ENCODE measurements around the gene PLGRKT. TPM values are rescaled to one million over a fixed set of nuclear protein-coding genes. Genes with fewer than 3 reads are reported as not detected.

Gene PLGRKT
- total and polyA plus RNA-seq, 4 donors, result 4.1 to 11.3 (median 7.2) TPM

DNA sequence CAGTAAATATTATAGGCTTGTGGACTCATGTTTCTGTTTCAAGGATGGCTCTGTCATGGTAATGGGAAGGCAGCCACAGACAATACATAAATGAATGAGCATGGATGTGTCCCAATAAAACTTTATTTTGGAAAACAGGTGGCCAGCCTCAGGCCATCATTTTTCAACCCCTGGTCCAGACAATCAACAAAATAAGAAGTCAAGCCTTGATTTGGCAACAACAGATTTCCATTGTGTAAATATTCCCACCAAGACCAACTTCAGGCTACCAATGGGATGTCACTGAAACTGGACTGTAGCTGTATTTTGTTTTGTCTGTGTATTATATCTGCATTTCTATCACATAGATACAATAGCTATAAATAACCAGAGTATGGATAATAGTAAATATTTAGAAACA lies 77.4 kb downstream of the PLGRKT start:
- Histone ChIP-seq H3K36me3 (ENCODE audit: control insufficient read depth in 4 of 4, insufficient read depth in 3 of 4, low read depth in 1 of 4, low read length in 3 of 4) (peaks cover 0 to 8% (median 0%) of the 10 kb centered on the region in 4 donors), H3K27me3 (ENCODE audit: control insufficient read depth in 4 of 4, insufficient read depth in 4 of 4, low read length in 3 of 4) (no peaks in the 10 kb centered on the region), H3K9ac (ENCODE audit: low read depth in 1 of 2, low read length in 2 of 2) (no peak overlapping the region), H3K27ac (ENCODE audit: low read depth in 1 of 2, low read length in 2 of 2) (no peak overlapping the region), H3K9me3 (ENCODE audit: control insufficient read depth in 4 of 4, low read length in 3 of 4) (no peaks in the 10 kb centered on the region), H3K4me1 (ENCODE audit: control insufficient read depth in 4 of 4, insufficient read depth in 4 of 4, low read length in 3 of 4) (no peaks in the 10 kb centered on the region), H3K4me3 (ENCODE audit: low read depth in 1 of 3, low read length in 3 of 3) (no peak overlapping the region)
- TF ChIP-seq, protein P1, sequence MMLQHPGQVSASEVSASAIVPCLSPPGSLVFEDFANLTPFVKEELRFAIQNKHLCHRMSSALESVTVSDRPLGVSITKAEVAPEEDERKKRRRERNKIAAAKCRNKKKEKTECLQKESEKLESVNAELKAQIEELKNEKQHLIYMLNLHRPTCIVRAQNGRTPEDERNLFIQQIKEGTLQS (IDR thresholded peaks at IDR 0.05), result no peak
- TF ChIP-seq EGR1 (IDR thresholded peaks at IDR 0.05; ENCODE audit: low read depth in 2 of 2), result no peak
- no peak for TF ChIP-seq HNF4A (conservative IDR thresholded peaks at IDR 0.05)
- no peak for TF ChIP-seq HNF4G (IDR thresholded peaks at IDR 0.05)
- no peak for TF ChIP-seq RXRA (IDR thresholded peaks at IDR 0.05)
- TF ChIP-seq, protein P2, sequence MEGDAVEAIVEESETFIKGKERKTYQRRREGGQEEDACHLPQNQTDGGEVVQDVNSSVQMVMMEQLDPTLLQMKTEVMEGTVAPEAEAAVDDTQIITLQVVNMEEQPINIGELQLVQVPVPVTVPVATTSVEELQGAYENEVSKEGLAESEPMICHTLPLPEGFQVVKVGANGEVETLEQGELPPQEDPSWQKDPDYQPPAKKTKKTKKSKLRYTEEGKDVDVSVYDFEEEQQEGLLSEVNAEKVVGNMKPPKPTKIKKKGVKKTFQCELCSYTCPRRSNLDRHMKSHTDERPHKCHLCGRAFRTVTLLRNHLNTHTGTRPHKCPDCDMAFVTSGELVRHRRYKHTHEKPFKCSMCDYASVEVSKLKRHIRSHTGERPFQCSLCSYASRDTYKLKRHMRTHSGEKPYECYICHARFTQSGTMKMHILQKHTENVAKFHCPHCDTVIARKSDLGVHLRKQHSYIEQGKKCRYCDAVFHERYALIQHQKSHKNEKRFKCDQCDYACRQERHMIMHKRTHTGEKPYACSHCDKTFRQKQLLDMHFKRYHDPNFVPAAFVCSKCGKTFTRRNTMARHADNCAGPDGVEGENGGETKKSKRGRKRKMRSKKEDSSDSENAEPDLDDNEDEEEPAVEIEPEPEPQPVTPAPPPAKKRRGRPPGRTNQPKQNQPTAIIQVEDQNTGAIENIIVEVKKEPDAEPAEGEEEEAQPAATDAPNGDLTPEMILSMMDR (IDR thresholded peaks at IDR 0.05; ENCODE audit: low read depth, low read length, missing input control), result no peak
- TF ChIP-seq JUND (IDR thresholded peaks at IDR 0.05), result no peak
- TF ChIP-seq GABPA (IDR thresholded peaks at IDR 0.05 in 1 of 2, conservative IDR thresholded peaks at IDR 0.05 in 1 of 2), result no peak
- TF ChIP-seq, protein P3, sequence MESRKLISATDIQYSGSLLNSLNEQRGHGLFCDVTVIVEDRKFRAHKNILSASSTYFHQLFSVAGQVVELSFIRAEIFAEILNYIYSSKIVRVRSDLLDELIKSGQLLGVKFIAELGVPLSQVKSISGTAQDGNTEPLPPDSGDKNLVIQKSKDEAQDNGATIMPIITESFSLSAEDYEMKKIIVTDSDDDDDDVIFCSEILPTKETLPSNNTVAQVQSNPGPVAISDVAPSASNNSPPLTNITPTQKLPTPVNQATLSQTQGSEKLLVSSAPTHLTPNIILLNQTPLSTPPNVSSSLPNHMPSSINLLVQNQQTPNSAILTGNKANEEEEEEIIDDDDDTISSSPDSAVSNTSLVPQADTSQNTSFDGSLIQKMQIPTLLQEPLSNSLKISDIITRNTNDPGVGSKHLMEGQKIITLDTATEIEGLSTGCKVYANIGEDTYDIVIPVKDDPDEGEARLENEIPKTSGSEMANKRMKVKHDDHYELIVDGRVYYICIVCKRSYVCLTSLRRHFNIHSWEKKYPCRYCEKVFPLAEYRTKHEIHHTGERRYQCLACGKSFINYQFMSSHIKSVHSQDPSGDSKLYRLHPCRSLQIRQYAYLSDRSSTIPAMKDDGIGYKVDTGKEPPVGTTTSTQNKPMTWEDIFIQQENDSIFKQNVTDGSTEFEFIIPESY (IDR thresholded peaks at IDR 0.05), result no peak
- TF ChIP-seq, protein P4, sequence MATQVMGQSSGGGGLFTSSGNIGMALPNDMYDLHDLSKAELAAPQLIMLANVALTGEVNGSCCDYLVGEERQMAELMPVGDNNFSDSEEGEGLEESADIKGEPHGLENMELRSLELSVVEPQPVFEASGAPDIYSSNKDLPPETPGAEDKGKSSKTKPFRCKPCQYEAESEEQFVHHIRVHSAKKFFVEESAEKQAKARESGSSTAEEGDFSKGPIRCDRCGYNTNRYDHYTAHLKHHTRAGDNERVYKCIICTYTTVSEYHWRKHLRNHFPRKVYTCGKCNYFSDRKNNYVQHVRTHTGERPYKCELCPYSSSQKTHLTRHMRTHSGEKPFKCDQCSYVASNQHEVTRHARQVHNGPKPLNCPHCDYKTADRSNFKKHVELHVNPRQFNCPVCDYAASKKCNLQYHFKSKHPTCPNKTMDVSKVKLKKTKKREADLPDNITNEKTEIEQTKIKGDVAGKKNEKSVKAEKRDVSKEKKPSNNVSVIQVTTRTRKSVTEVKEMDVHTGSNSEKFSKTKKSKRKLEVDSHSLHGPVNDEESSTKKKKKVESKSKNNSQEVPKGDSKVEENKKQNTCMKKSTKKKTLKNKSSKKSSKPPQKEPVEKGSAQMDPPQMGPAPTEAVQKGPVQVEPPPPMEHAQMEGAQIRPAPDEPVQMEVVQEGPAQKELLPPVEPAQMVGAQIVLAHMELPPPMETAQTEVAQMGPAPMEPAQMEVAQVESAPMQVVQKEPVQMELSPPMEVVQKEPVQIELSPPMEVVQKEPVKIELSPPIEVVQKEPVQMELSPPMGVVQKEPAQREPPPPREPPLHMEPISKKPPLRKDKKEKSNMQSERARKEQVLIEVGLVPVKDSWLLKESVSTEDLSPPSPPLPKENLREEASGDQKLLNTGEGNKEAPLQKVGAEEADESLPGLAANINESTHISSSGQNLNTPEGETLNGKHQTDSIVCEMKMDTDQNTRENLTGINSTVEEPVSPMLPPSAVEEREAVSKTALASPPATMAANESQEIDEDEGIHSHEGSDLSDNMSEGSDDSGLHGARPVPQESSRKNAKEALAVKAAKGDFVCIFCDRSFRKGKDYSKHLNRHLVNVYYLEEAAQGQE (IDR thresholded peaks at IDR 0.05), result no peak
- TF ChIP-seq NR2F2 (IDR thresholded peaks at IDR 0.05), result no peak
- TF ChIP-seq, protein P5, sequence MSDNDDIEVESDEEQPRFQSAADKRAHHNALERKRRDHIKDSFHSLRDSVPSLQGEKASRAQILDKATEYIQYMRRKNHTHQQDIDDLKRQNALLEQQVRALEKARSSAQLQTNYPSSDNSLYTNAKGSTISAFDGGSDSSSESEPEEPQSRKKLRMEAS (IDR thresholded peaks at IDR 0.05), result no peak
- no peak for DNase-seq (ENCODE audit: low spot score)

DNA sequence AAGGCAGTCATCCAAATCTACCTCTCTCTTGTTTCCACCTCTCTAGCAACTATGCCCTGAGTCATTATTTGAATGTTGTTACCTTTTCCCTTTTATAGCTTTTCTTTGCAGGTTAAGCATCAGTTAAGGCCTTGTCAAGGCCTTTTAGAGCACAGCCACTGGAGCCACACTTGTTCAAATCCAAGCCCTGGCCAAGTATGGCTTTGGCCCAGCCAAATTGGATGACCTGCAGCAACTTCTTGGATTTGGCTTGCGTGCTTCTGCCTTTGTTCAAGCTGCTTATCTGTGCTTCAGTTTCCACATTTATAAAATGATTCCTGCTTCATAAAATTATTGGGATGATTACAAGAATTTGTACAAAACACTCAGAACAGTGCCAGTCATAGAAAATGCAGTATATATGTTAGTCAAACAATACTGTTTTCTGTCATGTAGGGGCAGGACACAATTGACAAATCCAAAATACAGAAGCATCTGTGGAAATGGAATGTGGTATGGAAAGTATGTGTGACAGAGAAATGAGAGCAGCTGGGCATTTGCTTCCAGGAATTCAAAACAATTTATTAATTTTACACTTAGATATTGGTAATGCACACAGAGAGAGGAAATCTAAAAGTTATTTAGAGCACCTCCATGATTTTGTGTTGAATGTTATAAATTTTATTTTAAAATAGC lies 80.2 kb downstream of the PLGRKT start:
- H3K9ac ChIP-seq (ENCODE audit: low read depth in 1 of 2, low read length in 2 of 2), result no peak overlapping the region
- DNase-seq (ENCODE audit: low spot score), result no peak
- WGBS, result 93% methylated on average over 1 of the region's 1 CpG
- TF ChIP-seq EGR1 (IDR thresholded peaks at IDR 0.05; ENCODE audit: low read depth in 2 of 2) (no peak), FOXA2 (IDR thresholded peaks at IDR 0.05) (no peak), JUND (IDR thresholded peaks at IDR 0.05) (no peak), FOXA1 (IDR thresholded peaks at IDR 0.05) (no peak), RXRA (IDR thresholded peaks at IDR 0.05) (no peak)
- TF ChIP-seq, protein P3 (IDR thresholded peaks at IDR 0.05), result no peak
- TF ChIP-seq, protein P2 (IDR thresholded peaks at IDR 0.05; ENCODE audit: low read depth, low read length, missing input control), result no peak

More for the DNA sequence above, 80.2 kb downstream of the PLGRKT start:
- no peak overlapping the region for H3K4me3 ChIP-seq (ENCODE audit: low read depth in 1 of 3, low read length in 3 of 3)
- no peak overlapping the region for H3K27ac ChIP-seq (ENCODE audit: low read depth in 1 of 2, low read length in 2 of 2)
- H3K4me1 ChIP-seq (ENCODE audit: control insufficient read depth in 4 of 4, insufficient read depth in 4 of 4, low read length in 3 of 4), result no peaks in the 10 kb centered on the region
- peaks cover 0 to 8% (median 0%) of the 10 kb centered on the region in 4 donors for H3K36me3 ChIP-seq (ENCODE audit: control insufficient read depth in 4 of 4, insufficient read depth in 3 of 4, low read depth in 1 of 4, low read length in 3 of 4)
- no peaks in the 10 kb centered on the region for H3K27me3 ChIP-seq (ENCODE audit: control insufficient read depth in 4 of 4, insufficient read depth in 4 of 4, low read length in 3 of 4)
- no peaks in the 10 kb centered on the region for H3K9me3 ChIP-seq (ENCODE audit: control insufficient read depth in 4 of 4, low read length in 3 of 4)
